AG08395 (cell line): Measurements from ENCODE around the gene AMT.

Experiments
- DNase-seq: peaks from one replicate; pipeline ENCODE4 v3.0.0; 2012; ENCODE audit warnings: mixed read lengths, low spot score

Gene AMT, protein sequence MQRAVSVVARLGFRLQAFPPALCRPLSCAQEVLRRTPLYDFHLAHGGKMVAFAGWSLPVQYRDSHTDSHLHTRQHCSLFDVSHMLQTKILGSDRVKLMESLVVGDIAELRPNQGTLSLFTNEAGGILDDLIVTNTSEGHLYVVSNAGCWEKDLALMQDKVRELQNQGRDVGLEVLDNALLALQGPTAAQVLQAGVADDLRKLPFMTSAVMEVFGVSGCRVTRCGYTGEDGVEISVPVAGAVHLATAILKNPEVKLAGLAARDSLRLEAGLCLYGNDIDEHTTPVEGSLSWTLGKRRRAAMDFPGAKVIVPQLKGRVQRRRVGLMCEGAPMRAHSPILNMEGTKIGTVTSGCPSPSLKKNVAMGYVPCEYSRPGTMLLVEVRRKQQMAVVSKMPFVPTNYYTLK

DNA sequence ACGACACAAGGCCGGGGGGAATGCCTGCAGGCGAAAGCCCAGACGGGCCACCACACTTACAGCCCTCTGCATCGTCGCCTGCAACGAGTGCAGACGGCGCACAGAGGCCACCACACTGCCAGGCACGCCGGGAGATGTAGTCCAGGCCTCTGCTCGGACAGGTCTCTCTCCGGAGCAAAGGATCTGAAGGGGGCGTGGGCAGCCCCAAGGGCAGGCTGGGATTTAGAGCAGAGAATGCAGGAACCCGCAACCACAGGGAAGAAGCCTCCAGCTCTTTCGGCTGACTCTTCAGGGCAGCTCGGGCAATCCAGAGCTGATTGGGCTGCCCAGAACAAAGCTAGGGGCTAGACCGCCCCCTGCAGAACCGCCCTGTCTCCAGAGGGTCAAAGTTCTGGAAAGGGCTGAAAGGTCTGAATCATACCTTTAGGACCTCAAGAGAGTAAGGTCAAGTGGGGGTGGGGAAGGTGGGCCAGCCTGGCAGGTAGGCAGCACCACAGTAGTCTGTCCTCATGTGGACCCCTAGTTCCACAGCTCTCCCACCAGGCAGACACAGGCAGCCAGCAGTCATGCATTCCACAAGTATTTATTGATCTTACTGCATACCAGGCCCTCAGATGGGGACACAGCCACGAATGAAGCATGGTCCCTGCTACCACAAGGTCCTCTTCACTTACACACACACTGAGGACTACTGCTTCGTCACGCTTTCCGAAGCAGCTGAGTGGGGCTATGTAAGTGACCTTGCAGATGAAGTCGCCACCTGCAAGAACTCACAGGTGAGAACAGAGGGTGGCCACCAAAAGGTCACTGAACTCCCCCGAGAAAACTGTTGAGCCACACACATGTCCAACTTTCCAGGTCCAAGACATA is at the start of gene AMT:
Gene AMT, minus strand, starts transcription at position 95 of the 870 bp plus-strand sequence. Its CDS starts 23 bp downstream, at position 72.
- no peak for DNase-seq

DNA sequence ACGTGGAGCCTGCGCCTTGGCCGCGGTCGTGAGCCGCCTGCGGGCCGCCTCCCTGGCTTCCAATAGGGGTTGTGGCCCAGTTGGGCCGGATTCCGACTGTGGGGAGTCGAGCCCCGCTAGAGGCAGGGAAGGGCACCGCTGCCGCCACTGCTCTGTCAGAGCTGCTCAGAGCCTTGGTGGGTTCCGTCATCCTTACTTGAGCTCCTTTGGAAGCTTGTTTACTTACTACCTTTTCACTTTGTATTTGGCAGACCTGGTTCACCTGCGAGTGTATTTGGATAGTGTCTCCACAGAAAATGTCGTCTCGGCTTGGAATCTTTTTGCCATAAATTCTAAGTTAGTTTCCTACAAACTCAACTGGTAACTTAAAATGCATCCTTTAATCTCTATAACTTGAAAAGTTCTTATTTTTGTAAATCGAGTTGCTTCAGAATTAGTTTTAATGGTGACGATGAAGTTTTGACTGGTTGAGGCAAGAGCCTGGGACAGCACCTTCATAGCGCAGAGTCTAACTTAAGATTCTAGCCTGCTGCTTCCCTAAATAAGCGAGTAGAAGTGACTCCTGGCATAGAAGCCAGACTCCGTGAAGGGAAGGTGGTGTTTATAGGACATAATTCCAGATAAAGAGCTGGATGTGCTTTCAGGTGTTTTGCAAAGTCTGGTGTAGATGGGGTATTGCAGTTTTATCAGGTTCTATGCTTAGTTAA is 48.6 kb upstream of the AMT start:
- DNase-seq = no peak

DNA sequence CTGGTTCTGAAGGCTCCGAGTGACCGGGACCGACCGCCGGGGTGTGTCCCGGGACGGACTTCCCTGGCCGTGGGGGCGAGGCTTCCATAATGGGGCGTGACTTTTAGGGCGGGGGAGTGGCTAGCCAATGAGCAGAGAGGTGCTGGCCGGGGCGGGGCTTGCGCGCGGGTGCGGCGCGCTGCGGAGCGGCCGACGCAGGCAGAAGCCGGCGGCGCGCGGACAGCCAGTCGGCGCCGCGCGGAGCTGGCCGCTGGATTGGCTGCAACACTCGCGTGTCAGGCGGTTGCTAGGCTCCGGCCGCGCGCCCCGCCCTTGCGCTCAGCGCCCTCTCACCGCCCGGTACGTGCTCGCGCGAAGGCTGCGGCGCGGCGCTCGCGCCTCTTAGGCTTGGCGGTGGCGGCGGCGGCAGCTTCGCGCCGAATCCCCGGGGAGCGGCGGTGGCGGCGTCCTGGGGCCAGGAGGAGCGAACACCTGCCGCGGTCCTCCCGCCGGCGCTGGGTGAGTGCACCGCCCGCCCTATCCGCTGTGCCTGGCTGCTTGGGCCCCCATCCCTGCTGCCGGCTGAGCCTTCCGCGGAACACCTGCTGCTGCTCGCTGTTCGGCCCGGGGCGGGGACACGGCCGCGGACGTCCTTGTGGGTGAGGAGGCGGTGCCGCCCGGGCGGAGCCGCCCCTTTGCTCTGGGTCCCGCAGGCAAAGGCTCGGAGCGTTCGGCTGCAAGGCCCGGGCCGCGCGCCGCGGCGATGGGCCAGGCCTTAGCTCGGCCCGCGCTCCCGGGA is 47.9 kb upstream of the AMT start, which contains the start of gene DAG1:
Gene DAG1, plus strand, starts transcription at position 332 of the 778 bp plus-strand sequence. CDS start 40,268 bp downstream, outside the sequence.
- DNase-seq = peak; percentile 97

DNA sequence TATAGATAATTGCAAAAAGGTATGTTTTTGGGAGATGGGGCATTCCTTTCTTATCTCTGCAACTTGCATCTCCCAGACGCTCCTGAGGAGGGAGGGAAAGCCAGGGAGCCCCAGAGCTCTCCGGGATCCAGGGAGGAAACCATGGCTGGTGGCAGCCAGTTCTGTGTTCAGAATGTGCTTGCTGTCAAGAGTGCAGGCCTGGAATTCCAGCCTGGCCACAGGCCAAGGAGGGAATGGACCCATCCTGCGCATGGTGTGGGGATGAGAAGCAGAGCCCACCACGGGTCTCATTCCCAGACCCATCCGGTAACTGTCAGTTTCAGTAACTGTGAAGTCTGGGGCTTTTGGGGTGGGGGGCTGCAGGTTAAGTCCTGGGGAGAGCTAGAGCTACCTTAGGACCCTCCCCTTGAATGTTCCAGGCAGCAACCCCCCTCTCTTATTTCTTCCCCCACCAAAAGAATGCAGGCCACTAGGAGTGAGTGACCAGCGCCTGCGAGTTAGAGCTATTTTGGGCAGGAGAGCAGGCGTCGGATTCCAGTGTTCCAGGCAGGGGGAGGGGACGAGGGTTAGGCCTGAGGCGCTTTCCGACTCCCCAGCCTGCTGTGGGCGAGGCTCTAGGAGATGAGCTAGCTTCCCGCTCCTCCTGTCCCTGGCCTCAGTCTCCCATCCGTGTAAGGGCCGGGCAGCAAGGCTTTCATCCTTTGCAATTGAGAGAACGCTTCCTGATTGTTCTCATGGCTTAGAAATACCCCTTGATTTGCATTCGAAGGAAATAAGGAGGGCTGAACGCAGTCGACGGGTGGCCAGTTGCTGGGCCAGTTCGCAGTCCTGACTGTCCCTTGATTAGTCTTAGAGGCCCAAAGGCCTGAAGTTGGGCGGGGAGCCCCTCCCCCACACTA is 47.0 kb upstream of the AMT start:
- DNase-seq = peak; percentile 84

DNA sequence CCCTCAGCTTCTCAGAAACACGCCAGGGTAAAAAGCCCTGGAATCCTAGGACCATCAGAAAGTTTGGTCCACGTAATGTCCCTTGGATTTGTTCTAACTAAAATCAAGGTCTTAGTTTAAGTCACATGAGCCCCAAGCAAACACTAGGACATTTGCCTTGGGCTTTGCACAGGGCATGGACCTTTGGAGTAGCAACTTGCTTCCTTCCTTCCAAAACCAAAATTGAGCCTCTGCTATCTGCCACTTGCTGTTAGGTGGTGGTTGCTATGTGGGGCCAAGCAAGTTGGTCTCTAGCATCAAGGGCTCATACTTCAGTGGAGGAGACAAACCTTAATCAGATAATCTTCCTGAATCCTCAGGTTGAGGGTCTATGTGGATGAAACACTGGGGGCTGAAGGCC is 43.8 kb upstream of the AMT start:
- no peak for DNase-seq

DNA sequence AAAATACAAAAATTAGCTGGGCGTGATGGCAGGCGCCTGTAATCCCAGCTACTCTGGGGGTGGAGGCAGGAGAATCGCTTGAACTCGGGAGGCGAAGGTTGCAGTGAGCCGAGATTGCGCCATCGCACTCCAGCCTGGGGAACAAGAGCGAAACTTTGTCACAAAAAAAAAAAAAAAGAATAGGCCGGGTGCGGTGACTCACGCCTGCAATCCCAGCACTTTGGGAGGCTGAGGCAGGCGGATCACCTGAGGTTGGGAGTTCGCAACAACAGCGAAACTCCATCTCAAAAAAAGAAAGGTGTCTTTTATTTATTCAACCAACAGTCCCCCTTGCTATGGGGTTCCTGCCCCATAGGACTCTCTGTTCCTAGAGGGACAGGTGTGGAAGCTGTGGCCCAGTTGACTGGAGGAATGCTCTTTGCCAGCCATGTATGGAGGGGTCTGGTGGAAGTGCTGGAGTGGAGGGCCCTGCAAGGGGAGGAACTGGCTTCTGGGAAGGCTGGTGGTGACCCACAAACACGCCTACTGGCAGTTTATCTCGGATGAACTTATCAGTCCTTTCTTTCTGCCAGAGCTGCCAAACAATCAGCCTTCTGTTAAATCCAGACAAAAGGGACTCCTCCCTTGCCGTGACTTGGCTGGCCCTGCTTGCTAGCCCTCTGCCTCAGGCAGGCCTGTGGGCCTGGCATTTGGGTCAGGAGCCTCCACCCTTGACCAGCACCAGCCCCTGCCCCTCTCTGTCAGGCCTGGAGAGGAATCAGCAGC is 43.2 kb upstream of the AMT start:
- no peak for DNase-seq

DNA sequence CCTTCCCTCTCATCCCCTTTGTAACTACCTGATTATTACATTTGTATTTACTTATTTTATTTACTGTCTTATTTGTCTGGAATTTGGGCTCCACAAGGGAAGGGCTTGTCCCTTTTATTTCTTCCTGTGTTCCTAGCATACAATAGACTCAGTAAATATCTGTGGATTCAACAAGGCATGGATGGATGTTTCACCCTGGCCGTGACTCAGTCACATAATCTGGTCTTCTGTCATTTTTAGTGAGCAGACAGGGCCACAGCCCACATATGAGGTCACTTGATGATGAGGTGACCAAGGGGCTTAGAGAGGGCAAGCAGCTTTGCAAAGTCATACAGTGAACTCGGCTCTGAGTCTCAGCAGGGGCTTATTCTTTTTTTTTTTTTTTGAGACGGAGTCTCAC is 39.9 kb upstream of the AMT start:
- DNase-seq = peak; percentile 46

DNA sequence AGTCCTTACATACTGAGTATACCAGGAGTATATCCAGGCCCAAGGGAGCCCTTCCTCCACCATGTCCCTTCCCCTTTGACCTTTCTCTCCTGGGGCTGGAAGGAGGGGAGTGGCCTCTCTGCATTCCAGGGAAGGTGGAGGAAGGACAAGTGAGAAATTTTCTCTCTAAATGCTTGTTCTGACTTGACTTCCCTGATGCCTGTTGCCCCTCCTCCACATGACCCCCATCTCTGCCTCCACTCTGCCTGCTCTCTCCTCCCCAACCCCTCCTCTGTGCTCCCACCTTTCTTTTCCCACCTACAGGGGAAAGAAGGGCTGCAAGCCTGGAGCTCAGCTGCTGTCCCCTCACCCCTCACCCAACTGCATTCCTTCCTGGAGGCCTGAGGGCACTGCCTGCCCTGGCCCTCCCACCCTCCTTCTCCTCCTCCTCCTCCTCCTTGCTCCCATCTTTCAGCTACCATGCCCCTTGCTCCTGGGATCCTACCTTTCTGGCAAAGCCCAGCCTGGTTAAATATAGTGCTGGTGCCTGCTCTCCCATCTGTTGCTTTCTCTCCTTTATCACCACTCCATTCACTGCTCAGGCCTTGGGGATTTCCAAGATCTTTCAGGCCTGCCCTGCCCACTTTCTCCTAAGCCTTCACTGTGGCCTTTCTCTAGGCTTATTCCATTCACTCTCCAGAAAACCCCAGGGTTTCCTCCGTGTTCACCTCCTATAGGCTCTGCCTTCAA is 39.3 kb upstream of the AMT start:
- DNase-seq = no peak

DNA sequence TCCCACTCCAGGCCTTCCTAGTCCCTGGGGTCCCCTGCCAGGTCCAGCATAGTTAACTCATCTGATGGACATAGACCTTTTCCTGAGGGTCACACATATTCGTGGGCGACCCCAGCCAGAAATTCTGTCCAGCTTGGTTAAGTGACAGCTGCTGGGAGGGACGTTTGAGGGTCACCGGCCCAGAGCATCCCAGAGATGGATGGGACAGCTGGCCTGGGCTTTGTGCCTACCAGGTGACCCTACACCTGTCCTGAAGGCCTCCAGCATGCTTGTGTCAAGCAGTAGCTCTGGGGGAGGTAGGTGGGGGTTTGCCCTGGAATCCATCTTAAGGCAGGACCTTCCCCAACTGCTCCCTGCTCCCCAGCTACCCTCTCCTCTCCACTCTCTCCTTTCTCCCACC is 38.7 kb upstream of the AMT start:
- no peak for DNase-seq

DNA sequence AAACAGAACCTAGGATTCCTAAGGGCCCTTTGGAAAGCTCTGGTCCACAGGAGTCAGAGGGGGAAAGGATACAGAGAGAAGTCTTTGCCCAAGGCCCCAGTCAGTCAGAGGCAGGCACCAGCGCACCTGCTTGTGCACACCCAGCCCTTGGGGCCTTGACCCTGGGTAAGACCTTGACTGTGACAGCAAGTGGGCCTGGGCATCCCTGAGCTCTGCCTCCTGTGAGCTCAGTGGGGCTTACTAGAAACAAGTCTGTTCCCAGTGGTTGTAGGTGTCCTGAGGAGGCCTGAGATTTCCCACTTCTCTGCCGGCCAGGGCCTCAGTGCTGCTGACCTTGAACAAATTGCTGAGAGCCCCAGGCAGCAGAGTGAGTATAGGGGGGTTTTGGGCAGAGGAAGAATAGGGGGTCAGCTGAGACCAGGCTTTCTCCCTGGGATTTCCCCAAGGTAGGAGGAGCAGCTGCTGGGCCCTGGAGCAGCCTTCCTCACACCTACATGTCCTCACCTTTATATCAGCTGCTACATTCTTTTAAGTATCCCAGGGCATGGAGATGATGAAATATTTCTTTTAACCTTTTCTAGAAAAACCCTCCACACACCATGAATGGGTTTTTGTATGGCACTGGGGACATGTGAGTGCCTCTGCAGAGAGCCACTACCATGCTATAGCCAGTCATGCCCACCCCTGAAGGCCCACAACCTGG is 38.1 kb upstream of the AMT start:
- DNase-seq = no peak

DNA sequence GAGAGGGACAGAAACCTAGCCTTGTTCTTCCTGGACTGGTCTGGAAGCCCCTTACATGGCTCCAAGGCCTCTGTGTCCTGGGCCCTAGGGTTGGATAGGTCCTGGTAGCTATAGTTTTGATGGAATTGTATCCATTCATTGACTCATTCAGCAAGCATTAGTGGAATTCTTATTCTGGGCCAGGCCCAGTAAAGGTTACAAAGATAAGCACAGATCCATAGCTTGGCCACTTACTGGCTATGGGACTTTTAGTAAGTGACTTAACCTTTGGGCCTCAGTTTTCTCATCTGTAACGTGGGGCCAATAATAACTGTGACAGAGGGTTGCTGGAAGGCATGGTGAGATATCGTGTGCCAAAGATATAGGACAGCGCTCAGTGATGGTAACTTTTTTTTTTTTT is 34.2 kb upstream of the AMT start:
- DNase-seq = no peak

DNA sequence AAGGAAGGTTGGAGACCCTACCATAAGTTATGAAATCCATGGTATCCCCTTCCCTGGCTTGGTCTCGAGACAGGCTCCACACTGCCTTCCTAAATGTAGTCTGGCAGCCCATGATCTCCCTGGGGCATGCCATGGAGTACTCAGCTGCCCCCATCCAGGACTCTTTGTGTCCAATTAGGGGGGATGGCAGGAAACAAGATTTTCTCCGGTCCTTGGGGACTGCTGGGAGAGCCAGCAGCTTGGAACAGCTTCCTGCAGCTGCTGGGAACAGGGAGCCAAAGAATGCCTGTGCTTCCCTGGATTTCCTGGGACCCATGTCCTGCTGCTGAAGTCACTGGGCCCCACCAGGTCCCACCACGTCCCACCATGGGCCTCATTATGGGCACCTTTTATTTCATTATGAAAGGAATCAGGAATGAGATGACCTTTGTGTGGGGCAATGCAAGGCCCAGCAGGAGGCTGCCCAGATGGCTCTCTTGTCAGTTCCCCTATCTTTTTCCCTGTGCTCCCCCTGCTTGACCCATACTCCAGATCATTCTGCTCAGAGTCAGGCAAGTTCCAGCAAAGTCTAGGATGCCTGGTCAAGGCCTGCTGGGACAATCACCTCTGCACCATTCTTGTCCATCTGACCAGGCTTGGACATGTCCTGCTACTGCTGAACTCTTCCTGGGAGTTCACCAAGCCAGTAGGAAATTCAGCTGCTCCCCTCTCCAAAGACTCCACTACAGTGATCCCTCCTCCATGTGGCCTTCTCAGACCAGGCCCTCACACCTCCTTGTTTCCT is 32.8 kb upstream of the AMT start:
- no peak for DNase-seq

DNA sequence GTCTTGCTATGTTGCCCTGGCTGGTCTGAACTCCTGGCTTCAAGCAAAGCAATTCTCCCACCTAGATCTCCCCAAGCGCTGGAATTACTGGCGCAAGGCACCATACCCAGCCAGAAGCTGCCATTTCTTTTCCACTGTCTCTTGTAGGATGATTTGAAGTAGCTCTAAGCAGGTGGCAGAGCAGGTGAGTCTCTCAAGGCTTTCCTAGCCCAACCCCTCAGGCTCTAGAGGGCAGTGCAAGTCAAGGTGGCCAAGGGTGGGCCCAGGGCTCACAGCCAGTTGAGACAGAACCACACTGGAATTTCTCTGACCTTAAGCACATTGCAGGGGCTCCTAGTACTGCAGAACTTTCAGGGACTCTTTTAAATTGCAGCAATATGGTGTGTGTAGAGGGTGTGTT is 32.2 kb upstream of the AMT start:
- DNase-seq = no peak

DNA sequence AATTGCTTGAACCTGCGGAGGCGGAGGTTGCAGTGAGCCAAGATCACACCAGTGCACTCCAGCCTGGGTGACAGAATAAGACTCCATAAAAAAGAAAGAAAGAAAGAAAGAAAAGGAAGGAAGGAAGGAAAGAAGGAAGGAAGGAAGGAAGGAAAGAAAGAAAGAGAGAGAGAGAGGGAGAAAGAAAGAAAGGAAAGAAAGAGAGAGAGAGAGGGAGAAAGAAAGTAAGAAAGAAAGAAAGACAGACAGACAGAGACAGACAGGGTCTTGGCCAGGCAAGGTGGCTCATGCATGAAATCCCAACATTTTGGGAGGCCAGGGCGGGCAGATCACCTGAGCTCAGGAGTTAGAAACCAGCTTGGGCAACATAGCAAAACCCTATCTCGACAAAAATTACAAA is 31.3 kb upstream of the AMT start:
- no peak for DNase-seq

DNA sequence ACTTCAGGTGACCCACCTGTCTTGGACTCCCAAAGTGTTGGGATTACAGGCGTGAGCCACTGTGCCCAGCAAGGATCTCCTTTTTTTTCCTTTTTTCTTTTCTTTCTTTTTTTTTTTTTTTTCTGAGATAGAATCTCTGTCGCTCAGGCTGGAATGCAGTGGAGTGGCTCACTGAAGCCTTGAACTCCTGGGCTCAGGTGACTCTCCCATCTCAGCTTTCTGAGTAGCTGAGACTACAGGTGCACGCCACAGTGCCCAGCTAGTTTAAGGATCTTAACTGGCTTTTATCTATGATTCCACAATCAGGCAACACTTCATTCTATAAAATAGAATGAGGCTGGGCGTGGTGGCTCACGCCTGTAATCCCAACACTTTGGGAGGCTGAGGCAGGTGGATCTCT is 23.1 kb upstream of the AMT start:
- no peak for DNase-seq

DNA sequence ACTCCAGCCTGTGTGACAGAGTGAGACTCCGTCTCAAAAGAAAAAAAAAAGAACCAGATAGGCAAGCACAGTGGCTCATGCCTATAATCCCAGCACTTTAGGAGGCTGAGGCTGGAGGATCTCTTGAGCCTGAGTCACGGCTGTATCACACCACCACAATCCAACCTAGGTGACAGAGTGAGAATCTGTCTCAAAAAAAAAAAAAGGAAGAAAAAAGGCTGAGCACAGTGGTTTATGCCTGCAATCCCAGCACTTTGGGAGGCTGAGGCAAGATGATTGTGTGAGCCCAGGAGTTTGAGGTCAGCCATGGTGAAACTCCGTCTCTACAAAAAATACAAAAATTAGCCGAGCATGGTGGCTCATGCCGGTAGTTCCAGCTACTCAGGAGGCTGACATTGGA is 12.5 kb upstream of the AMT start:
- no peak for DNase-seq

DNA sequence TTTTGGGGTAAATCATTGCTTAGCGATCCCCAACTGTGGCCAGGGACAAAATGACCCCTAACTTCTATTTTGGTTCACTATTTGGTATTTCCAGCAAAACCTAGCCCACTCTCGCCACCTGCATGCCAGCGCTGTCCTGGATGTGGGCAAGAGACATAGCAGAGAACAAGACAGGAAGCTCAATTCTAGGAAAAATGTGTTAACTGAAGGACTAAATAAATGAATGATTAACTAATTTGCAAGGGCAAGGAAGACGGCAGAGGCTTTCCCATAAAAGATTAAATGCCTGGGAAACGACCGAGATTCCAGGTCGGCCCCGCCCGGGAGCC is 6.4 kb upstream of the AMT start:
- no peak for DNase-seq

DNA sequence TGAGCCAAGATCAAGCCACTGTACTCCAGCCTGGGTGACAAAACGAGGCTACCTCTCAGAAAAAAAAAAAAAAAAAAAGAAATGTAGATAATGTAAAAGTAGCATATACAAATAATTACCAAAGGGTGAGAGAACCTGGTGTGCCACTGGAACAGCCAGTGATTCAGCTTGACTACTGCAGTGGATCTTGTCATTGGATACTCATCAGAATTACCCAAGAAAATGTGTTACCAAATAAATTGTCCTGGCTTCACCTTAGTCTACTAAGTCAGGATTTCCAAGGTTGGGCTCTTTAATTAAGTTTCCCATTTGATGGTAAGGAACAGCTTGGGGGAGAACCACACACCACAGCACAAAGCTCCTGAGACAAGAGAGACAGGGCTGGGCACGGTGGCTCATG is 5.3 kb upstream of the AMT start:
- no peak for DNase-seq
